ENCODE measurements around the gene TGM2. TPM values are rescaled to one million over a fixed set of nuclear protein-coding genes. Genes with fewer than 3 reads are reported as not detected.

The TGM2 gene
- polyA plus RNA-seq, 1 donor from 2014 or later = not detected

DNA sequence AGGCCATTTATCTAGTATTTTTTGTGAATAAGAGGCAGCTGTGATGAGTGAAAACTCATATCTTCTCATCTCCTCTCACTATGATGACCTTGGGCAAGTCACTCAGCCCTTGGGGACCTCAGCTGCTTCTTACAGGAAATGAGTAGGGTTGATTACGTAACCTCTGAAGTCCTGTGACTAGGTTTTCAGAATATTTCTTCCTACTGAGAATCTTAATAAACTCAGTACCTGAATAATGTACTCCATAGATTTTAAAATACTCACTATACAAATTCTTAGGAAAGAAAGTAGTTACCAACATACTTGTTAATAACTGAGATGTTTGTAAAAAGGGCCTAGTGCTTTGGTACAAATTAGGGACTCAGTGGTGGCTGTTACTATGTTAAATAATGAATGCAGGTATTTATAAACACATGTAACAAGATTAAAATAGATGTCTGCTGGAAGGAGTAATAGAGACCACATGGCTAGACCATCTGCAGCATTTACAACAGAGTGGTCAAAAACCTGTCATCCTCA lies 70.6 kb downstream of the TGM2 start:
- Histone ChIP-seq H4K20me1 (ENCODE audit: insufficient read depth) (no peaks in the 10 kb centered on the region), H3K36me3 (ENCODE audit: insufficient read depth, low read length) (no peaks in the 10 kb centered on the region), H3K9me2 (ENCODE audit: insufficient read depth, low read length) (no peaks in the 10 kb centered on the region), H3K79me2 (replicated peaks; ENCODE audit: insufficient read depth, low read length) (no peaks in the 10 kb centered on the region), H3K27me3 (ENCODE audit: insufficient read depth, low read depth, low read length) (no peaks in the 10 kb centered on the region), H3K9me3 (ENCODE audit: low read length) (no peaks in the 10 kb centered on the region), H3K9ac (ENCODE audit: low read length) (no peak overlapping the region), H3K4me3 (ENCODE audit: low read length) (no peak overlapping the region), H3K27ac (ENCODE audit: low read length) (no peak overlapping the region), H2AFZ (ENCODE audit: low read depth, low read length) (no peak overlapping the region), H3F3A (ENCODE audit: insufficient read depth, low read length, poor library complexity, severe bottlenecking) (no peaks in the 10 kb centered on the region), H3K4me2 (ENCODE audit: low read length) (no peak overlapping the region)
- TF ChIP-seq POLR2AphosphoS5 (IDR thresholded peaks at IDR 0.05) (no peak), RAD21 (conservative IDR thresholded peaks at IDR 0.05) (no peak), TAF1 (IDR thresholded peaks at IDR 0.05; ENCODE audit: low read depth) (no peak), EP300 (conservative IDR thresholded peaks at IDR 0.05; ENCODE audit: poor library complexity, severe bottlenecking) (no peak), SMC3 (conservative IDR thresholded peaks at IDR 0.05; ENCODE audit: poor library complexity) (no peak), REST (IDR thresholded peaks at IDR 0.05; ENCODE audit: borderline replicate concordance) (no peak), EZH2 (IDR thresholded peaks at IDR 0.05; ENCODE audit: borderline replicate concordance, insufficient read depth, low read length, poor library complexity, severe bottlenecking) (no peak)

GRCh38 chr20:38093641-38094077 lies 71.4 kb downstream of the TGM2 start:
- Histone ChIP-seq H3K27ac (ENCODE audit: low read length) (no peak overlapping the region), H3K27me3 (ENCODE audit: insufficient read depth, low read depth, low read length) (no peaks in the 10 kb centered on the region), H3K9me3 (ENCODE audit: low read length) (no peaks in the 10 kb centered on the region), H3K9me2 (ENCODE audit: insufficient read depth, low read length) (no peaks in the 10 kb centered on the region), H4K20me1 (ENCODE audit: insufficient read depth) (no peaks in the 10 kb centered on the region), H3K79me2 (replicated peaks; ENCODE audit: insufficient read depth, low read length) (no peaks in the 10 kb centered on the region), H3K9ac (ENCODE audit: low read length) (no peak overlapping the region), H3K4me3 (ENCODE audit: low read length) (no peak overlapping the region), H3K4me2 (ENCODE audit: low read length) (no peak overlapping the region), H2AFZ (ENCODE audit: low read depth, low read length) (no peak overlapping the region), H3F3A (ENCODE audit: insufficient read depth, low read length, poor library complexity, severe bottlenecking) (no peaks in the 10 kb centered on the region), H3K36me3 (ENCODE audit: insufficient read depth, low read length) (peaks cover under 1% of the 10 kb centered on the region)
- no peak for TF ChIP-seq RAD21 (conservative IDR thresholded peaks at IDR 0.05)
- TF ChIP-seq TAF1 (IDR thresholded peaks at IDR 0.05; ENCODE audit: low read depth) = no peak
- TF ChIP-seq EP300 (conservative IDR thresholded peaks at IDR 0.05; ENCODE audit: poor library complexity, severe bottlenecking) = no peak
- no peak for TF ChIP-seq CTCF (IDR thresholded peaks at IDR 0.05; ENCODE audit: poor library complexity, severe bottlenecking)
- TF ChIP-seq MXI1 (conservative IDR thresholded peaks at IDR 0.05; ENCODE audit: poor library complexity, severe bottlenecking) = no peak
- TF ChIP-seq POLR2AphosphoS5 (IDR thresholded peaks at IDR 0.05) = no peak
- no peak for TF ChIP-seq EZH2 (IDR thresholded peaks at IDR 0.05; ENCODE audit: borderline replicate concordance, insufficient read depth, low read length, poor library complexity, severe bottlenecking)
- no peak for TF ChIP-seq REST (IDR thresholded peaks at IDR 0.05; ENCODE audit: borderline replicate concordance)
- no peak for TF ChIP-seq SMC3 (conservative IDR thresholded peaks at IDR 0.05; ENCODE audit: poor library complexity)

Measured in neural cell (in vitro differentiated cells).